ENCODE results near the gene RPRD2.

DNA sequence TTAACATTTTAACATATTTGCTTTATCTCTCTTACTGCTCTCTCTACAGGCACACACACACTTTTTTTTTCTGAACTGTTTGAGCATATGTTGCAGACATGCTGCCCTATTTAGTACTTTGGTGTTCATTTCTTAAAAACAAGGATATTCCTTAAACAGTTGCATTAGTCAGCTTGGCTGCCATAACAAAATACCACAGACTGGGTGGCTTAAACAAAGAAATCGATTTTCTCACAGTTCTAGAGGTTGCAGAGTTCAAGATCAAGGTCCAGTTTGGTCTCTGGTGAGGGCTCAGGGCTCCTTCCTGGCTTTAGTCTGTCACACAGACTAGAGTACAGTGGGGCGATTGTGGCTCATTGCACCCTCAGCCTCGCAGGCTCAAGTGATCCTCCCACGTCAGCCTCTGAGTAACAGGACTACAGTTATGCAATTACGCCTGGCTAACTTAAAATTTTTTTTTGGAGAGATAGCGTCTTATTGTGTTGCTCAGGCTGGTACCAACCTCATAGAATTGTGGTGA is 46.7 kb downstream of the RPRD2 start:
- TF ChIP-seq ELF4 (CRISPR knock-in tag; IDR thresholded peaks at IDR 0.05) (no peak), NR3C1 (CRISPR knock-in tag; IDR thresholded peaks at IDR 0.05) (no peak), NCOA2 (IDR thresholded peaks at IDR 0.05; ENCODE audit: partially characterized antibody in 2 of 2) (no peak), RFX5 (IDR thresholded peaks at IDR 0.05; ENCODE audit: low read depth, low read length) (no peak), IRF2 (CRISPR knock-in tag; IDR thresholded peaks at IDR 0.05) (no peak), POLR2AphosphoS5 (IDR thresholded peaks at IDR 0.05; ENCODE audit: control insufficient read depth, insufficient read depth, low read depth, low read length) (no peak), TCF7L2 (IDR thresholded peaks at IDR 0.05; ENCODE audit: low read depth, low read length) (no peak), ZNF224 (CRISPR knock-in tag; IDR thresholded peaks at IDR 0.05) (no peak), TCF7 (IDR thresholded peaks at IDR 0.05; ENCODE audit: borderline replicate concordance) (no peak)
- TF ChIP-seq, protein P1, sequence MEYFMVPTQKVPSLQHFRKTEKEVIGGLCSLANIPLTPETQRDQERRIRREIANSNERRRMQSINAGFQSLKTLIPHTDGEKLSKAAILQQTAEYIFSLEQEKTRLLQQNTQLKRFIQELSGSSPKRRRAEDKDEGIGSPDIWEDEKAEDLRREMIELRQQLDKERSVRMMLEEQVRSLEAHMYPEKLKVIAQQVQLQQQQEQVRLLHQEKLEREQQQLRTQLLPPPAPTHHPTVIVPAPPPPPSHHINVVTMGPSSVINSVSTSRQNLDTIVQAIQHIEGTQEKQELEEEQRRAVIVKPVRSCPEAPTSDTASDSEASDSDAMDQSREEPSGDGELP (CRISPR knock-in tag; IDR thresholded peaks at IDR 0.05; ENCODE audit: borderline replicate concordance) = no peak
- TF ChIP-seq, protein P2, sequence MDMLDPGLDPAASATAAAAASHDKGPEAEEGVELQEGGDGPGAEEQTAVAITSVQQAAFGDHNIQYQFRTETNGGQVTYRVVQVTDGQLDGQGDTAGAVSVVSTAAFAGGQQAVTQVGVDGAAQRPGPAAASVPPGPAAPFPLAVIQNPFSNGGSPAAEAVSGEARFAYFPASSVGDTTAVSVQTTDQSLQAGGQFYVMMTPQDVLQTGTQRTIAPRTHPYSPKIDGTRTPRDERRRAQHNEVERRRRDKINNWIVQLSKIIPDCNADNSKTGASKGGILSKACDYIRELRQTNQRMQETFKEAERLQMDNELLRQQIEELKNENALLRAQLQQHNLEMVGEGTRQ (CRISPR knock-in tag; IDR thresholded peaks at IDR 0.05) = no peak
- TF ChIP-seq, protein P3, sequence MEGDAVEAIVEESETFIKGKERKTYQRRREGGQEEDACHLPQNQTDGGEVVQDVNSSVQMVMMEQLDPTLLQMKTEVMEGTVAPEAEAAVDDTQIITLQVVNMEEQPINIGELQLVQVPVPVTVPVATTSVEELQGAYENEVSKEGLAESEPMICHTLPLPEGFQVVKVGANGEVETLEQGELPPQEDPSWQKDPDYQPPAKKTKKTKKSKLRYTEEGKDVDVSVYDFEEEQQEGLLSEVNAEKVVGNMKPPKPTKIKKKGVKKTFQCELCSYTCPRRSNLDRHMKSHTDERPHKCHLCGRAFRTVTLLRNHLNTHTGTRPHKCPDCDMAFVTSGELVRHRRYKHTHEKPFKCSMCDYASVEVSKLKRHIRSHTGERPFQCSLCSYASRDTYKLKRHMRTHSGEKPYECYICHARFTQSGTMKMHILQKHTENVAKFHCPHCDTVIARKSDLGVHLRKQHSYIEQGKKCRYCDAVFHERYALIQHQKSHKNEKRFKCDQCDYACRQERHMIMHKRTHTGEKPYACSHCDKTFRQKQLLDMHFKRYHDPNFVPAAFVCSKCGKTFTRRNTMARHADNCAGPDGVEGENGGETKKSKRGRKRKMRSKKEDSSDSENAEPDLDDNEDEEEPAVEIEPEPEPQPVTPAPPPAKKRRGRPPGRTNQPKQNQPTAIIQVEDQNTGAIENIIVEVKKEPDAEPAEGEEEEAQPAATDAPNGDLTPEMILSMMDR (IDR thresholded peaks at IDR 0.05 in 2 of 3, conservative IDR thresholded peaks at IDR 0.05 in 1 of 3; ENCODE audit: insufficient read depth in 2 of 3, low read depth in 1 of 3, low read length in 3 of 3) = no peak
